Upper lobe of left lung (tissue), 6 donors: ENCODE results near the gene TRPC3. TPM values are rescaled to one million over a fixed set of nuclear protein-coding genes. Genes with fewer than 3 reads are reported as not detected.

Experiments used
- ATAC-seq, 2 donors: fragments of 200-7000 bp; cut with Tn5 transposase; one replicate each; pipeline ENCODE4 v1.9.1; 2022; ENCODE audit warnings: mild to moderate bottlenecking in 2 of 2, moderate library complexity in 2 of 2; ENCODE audit not compliant: low FRiP score in 2 of 2
- DNase-seq, 2 donors: peaks; one replicate each; pipeline ENCODE4 v3.0.0-alpha.2; 2019 to 2020
- H3K27ac ChIP-seq, 4 donors: fragments of 200-600 bp; sonication (generic); one replicate each; pipeline ENCODE4 v1.5.1; 2016 to 2019
- H3K27me3 ChIP-seq, 4 donors: fragments of 200-600 bp; sonication (generic); one replicate each; pipeline ENCODE4 v1.5.1; 2017 to 2019
- H3K36me3 ChIP-seq, 4 donors: fragments of 200-600 bp; sonication (generic); one replicate each; pipeline ENCODE4 v1.5.1; 2016 to 2019
- H3K4me1 ChIP-seq, 4 donors: fragments of 200-600 bp; sonication (generic); one replicate each; pipeline ENCODE4 v1.5.1; 2018 to 2019
- H3K4me3 ChIP-seq, 4 donors: fragments of 200-600 bp; sonication (generic); one replicate each; pipeline ENCODE4 v1.5.1; 2017 to 2019; ENCODE audit warnings: mild to moderate bottlenecking in 2 of 4, moderate library complexity in 1 of 4
- H3K9me3 ChIP-seq, 4 donors: fragments of 200-600 bp; sonication (generic); one replicate each; pipeline ENCODE4 v1.5.1; 2018 to 2019
- EP300 ChIP-seq, 4 donors: sonication (generic); formaldehyde crosslinking; IDR thresholded peaks; one replicate each; pipeline ENCODE4 v1.5.1; 2017; ENCODE audit warnings: antibody characterized with exemption in 4 of 4, control low read depth in 2 of 4
- POLR2A ChIP-seq, 4 donors: fragments of 450-650 bp; IDR thresholded peaks; one replicate each; pipeline ENCODE4 v1.5.1; 2016 to 2017; ENCODE audit warnings: antibody characterized with exemption in 4 of 4, mild to moderate bottlenecking in 2 of 4
- POLR2AphosphoS5 ChIP-seq, 2 donors: sonication (generic); formaldehyde crosslinking; IDR thresholded peaks; one replicate each; pipeline ENCODE4 v1.5.1; 2017; ENCODE audit warnings: antibody characterized with exemption in 2 of 2
- WGBS, 2 donors: methylation state at CpG; one replicate each; pipeline ENCODE4 v1.1.5; 2017 to 2018; 5-methylcytosine and 5-hydroxymethylcytosine counted together
- total RNA-seq, 6 donors: library from RNA; depleted of rRNA in 4 of 6; stranded (reverse); fragments of >200 nt in 4 of 6; gene quantifications; one replicate each; pipeline versions ENCODE4 v1.1.0 to v1.2.1, GENCODE V29; 2016 to 2021
- TF ChIP-seq, protein P1 (sequence below), 6 experiments: fragments of 450-650 bp in 4 of 6; fragments of 200-600 bp in 2 of 6; sonication (generic) in 2 of 6; IDR thresholded peaks; one replicate each; pipeline ENCODE4 v1.5.1; 2016 to 2019; ENCODE audit warnings: antibody characterized with exemption in 6 of 6
- donor health status: DM: no; HTN: no; CAD: no; lungs with moderate emphysema.
- donor health status: DM: no; HTN: yes; CAD: no; lungs with severe emphysema.

Gene TRPC3
- total RNA-seq, 6 donors from 2014 or later, result 0.77 to 9.4 (median 1.4) TPM

DNA sequence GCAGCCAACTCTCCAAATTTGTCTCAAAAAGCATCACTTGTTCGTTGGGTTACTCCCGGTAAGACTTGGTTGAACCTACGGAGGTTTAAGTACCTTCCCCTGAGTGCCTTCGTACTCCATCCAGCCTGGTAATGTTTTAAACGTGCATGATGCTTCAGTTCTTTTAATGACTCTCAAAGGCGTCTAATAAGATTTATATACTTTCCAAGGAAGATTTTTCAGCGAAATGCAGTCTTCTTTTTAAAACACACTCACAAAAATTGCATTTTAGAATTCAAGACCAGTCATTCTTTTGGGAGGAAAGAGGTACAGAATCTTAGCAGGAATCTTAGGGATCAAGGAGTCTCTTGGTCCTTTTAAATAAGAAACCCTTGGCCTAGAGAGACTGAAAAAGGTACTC is 430 bp upstream of the TRPC3 start:
- H3K4me1 ChIP-seq, result peaks cover 6 to 25% (median 22%) of the 10 kb centered on the region in 4 donors
- no peak overlapping the region for H3K27ac ChIP-seq
- peaks cover 0 to 18% (median 8%) of the 10 kb centered on the region in 4 donors for H3K27me3 ChIP-seq
- WGBS, 2 donors, result 45 to 47% methylated on average over 7 of the region's 7 CpGs
- no peak for ATAC-seq
- TF ChIP-seq POLR2AphosphoS5 (IDR thresholded peaks at IDR 0.05) (no peak), POLR2A (IDR thresholded peaks at IDR 0.05) (no peak), EP300 (IDR thresholded peaks at IDR 0.05) (no peak)
- TF ChIP-seq, protein P1, sequence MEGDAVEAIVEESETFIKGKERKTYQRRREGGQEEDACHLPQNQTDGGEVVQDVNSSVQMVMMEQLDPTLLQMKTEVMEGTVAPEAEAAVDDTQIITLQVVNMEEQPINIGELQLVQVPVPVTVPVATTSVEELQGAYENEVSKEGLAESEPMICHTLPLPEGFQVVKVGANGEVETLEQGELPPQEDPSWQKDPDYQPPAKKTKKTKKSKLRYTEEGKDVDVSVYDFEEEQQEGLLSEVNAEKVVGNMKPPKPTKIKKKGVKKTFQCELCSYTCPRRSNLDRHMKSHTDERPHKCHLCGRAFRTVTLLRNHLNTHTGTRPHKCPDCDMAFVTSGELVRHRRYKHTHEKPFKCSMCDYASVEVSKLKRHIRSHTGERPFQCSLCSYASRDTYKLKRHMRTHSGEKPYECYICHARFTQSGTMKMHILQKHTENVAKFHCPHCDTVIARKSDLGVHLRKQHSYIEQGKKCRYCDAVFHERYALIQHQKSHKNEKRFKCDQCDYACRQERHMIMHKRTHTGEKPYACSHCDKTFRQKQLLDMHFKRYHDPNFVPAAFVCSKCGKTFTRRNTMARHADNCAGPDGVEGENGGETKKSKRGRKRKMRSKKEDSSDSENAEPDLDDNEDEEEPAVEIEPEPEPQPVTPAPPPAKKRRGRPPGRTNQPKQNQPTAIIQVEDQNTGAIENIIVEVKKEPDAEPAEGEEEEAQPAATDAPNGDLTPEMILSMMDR (IDR thresholded peaks at IDR 0.05), result no peak
- no peaks in the 10 kb centered on the region for H3K9me3 ChIP-seq
- peak overlapping the region in 3 of 4 donors; percentile 51 to 76 (median 67) for H3K4me3 ChIP-seq
- no peak for DNase-seq
- H3K36me3 ChIP-seq, result no peaks in the 10 kb centered on the region

DNA sequence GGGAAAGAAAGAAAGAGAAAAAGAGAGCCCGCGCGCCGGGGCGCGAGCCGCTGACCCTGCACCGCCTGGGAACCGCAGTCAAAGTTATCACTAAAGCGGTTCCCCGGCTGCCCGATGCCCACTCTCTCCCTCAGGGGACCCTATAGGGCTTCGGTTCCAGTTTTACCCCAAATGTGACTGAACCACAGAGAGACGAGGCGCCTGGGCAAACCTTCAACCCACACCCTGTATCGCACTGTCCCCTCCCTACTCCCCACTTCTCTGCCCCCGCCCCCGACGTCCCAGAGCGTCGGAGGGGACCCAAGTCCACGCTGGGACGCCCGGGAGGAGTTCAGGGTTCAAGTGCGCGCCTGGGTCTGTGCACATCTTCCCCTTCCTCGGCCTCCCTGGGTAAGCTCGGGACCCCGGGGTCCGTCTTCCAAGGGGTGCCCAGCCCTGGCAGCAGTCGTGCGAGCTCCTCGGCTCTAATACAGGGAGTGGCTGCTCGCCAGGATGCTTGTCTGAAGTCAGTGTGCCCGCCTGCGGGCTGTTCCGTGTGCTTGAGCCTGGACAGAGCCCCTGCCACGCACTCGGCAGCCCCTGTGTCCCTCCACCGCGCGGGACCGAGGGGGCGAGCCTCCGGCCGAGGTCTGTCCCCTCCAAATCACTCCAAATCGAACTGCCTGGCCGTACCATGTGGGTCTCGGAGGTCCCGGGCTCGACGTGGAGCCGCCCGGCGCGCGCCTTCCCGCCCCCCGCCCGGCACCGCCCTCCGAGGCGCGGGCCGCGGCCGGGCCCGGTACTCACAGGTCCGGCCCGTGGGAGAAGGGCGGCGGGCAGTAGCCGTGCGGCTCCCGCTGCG is 960 bp downstream of the TRPC3 start:
- Histone ChIP-seq H3K27me3 (peaks cover 0 to 18% (median 8%) of the 10 kb centered on the region in 4 donors), H3K4me3 (peak overlapping the region; percentile 51 to 76 (median 62)), H3K27ac (peak overlapping the region in 3 of 4 donors; percentile 45 to 75 (median 62)), H3K9me3 (no peaks in the 10 kb centered on the region), H3K4me1 (peaks cover 6 to 25% (median 22%) of the 10 kb centered on the region in 4 donors), H3K36me3 (no peaks in the 10 kb centered on the region)
- TF ChIP-seq EP300 (IDR thresholded peaks at IDR 0.05), result no peak
- ATAC-seq (peak; percentile 48 to 66), DNase-seq (peak; percentile 28 to 76)
- WGBS, 2 donors, result 1 to 2% methylated on average over 28 to 40 of the region's 76 CpGs

DNA sequence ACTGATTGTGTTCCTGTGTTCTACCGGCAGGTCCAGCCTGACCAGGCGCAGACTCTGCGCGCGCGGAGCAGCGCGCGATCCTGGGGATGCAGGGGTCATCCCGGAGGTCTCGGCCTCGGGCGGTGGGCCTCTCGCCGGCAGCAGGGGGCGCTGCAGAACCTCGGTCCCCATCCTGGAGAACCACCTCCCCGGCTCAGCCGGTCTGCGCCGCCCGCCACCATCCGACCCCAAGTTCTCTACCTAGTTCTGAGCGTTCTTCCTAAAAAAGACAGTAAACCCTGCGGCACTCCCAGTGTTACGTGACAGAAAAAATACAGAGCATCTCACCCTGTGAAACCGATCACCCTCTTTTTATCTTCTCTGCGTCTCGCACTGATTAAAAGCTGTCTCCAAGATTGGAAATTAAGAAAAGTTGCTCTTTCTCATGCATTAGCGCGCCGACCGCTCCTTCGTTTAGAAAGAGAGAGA is 1.6 kb downstream of the TRPC3 start:
- H3K27me3 ChIP-seq, result peaks cover 0 to 18% (median 8%) of the 10 kb centered on the region in 4 donors
- H3K27ac ChIP-seq, result peak overlapping the region in 3 of 4 donors; percentile 45 to 75 (median 62)
- no peaks in the 10 kb centered on the region for H3K36me3 ChIP-seq
- peak; percentile 84 to 93 for ATAC-seq
- DNase-seq, result peak; percentile 71 to 96
- H3K9me3 ChIP-seq, result no peaks in the 10 kb centered on the region
- H3K4me1 ChIP-seq, result peaks cover 6 to 25% (median 22%) of the 10 kb centered on the region in 4 donors
- 1 to 5% methylated on average over 30 to 34 of the region's 34 CpGs for WGBS, 2 donors
- TF ChIP-seq, protein P1 (IDR thresholded peaks at IDR 0.05), result peak; percentile 49 to 81 (median 74)
- no peak for TF ChIP-seq POLR2AphosphoS5 (IDR thresholded peaks at IDR 0.05)
- H3K4me3 ChIP-seq, result peak overlapping the region; percentile 51 to 76 (median 62)

DNA sequence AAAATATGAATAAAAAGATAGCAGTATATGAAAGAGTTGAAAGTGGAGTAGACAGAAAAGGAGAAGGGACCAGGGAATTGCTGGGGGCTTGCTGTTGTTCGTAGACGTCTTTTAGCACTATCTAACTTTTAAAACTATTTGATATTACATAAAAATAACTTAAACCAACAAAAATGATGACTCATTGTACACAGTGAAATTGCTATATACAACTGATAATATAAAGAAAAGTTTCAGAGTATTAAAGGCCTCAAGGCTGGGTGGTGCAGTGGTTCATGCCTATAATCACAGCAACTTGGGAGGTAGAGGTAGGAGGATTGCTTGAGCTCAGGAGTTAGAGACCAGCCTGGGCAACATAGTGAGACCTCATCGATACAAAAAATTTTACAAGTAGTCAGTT is 5.2 kb downstream of the TRPC3 start:
- peaks cover 0 to 15% (median 6%) of the 10 kb centered on the region in 4 donors for H3K27me3 ChIP-seq
- H3K36me3 ChIP-seq, result no peaks in the 10 kb centered on the region
- H3K4me1 ChIP-seq, result peaks cover 6 to 18% (median 17%) of the 10 kb centered on the region in 4 donors
- ATAC-seq (no peak), DNase-seq (no peak)
- no peaks in the 10 kb centered on the region for H3K9me3 ChIP-seq
- TF ChIP-seq POLR2A (IDR thresholded peaks at IDR 0.05), result no peak
- TF ChIP-seq, protein P1 (IDR thresholded peaks at IDR 0.05), result no peak
- TF ChIP-seq EP300 (IDR thresholded peaks at IDR 0.05), result no peak
- TF ChIP-seq POLR2AphosphoS5 (IDR thresholded peaks at IDR 0.05), result no peak
- H3K27ac ChIP-seq, result no peak overlapping the region
- WGBS, 2 donors, result 87 to 90% methylated on average over 3 of the region's 3 CpGs
- H3K4me3 ChIP-seq, result no peak overlapping the region

DNA sequence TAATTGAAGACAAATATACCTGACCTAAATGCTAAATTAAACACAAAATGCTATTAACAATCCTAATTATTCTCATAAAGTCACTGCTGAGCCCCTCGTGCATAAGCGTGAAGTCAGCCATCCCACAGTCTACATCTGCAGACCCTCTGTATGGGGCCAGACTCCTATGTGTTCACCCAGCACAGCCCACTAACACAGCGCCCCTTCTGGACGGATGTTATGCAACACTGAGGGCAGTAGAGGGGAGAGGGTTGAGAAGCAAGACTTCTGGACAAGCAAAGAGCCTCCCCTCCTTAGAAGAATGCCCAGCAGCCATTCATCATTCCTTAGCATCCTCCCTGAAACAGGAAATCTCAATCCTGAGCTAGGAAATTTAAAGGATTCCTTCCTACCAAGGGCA is 7.9 kb downstream of the TRPC3 start:
- TF ChIP-seq EP300 (IDR thresholded peaks at IDR 0.05), result no peak
- no peak for TF ChIP-seq POLR2A (IDR thresholded peaks at IDR 0.05)
- TF ChIP-seq POLR2AphosphoS5 (IDR thresholded peaks at IDR 0.05), result no peak
- TF ChIP-seq, protein P1 (IDR thresholded peaks at IDR 0.05), result no peak
- Histone ChIP-seq H3K4me1 (no peaks in the 10 kb centered on the region), H3K27me3 (no peaks in the 10 kb centered on the region), H3K27ac (no peak overlapping the region), H3K4me3 (no peak overlapping the region), H3K36me3 (no peaks in the 10 kb centered on the region), H3K9me3 (no peaks in the 10 kb centered on the region)
- DNase-seq (no peak), ATAC-seq (no peak)
- 55 to 67% methylated on average over 4 of the region's 4 CpGs for WGBS, 2 donors
